ENCODE measurements around the gene SPACA7. TPM values are rescaled to one million over a fixed set of nuclear protein-coding genes. Genes with fewer than 3 reads are reported as not detected.
"Not testable (repeated sequence)": the region's sequence is repeated elsewhere in the genome, so short reads cannot be mapped to it uniquely, and the experiment has no call there.

Gene SPACA7
- total RNA-seq, 2 donors from 2014 or later: not detected

GRCh38 chr13:112392719-112393118 is 16.6 kb downstream of the SPACA7 start:
- no peak for ATAC-seq (ENCODE audit: insufficient number of reproducible peaks, low FRiP score, low read depth)
- H3K27ac ChIP-seq: no peak overlapping the region
- TF ChIP-seq, protein P1, sequence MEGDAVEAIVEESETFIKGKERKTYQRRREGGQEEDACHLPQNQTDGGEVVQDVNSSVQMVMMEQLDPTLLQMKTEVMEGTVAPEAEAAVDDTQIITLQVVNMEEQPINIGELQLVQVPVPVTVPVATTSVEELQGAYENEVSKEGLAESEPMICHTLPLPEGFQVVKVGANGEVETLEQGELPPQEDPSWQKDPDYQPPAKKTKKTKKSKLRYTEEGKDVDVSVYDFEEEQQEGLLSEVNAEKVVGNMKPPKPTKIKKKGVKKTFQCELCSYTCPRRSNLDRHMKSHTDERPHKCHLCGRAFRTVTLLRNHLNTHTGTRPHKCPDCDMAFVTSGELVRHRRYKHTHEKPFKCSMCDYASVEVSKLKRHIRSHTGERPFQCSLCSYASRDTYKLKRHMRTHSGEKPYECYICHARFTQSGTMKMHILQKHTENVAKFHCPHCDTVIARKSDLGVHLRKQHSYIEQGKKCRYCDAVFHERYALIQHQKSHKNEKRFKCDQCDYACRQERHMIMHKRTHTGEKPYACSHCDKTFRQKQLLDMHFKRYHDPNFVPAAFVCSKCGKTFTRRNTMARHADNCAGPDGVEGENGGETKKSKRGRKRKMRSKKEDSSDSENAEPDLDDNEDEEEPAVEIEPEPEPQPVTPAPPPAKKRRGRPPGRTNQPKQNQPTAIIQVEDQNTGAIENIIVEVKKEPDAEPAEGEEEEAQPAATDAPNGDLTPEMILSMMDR (IDR thresholded peaks at IDR 0.05): no peak
- H3K4me1 ChIP-seq (ENCODE audit: control insufficient read depth in 1 of 2, low read depth in 2 of 2): no peaks in the 10 kb centered on the region
- no peaks in the 10 kb centered on the region for H3K36me3 ChIP-seq
- no peak for DNase-seq (ENCODE audit: low spot score)
- no peaks in the 10 kb centered on the region for H3K9me3 ChIP-seq
- no peaks in the 10 kb centered on the region for H3K27me3 ChIP-seq (replicated peaks; ENCODE audit: insufficient read depth)
- no peak overlapping the region for H3K4me3 ChIP-seq

- not testable (repeated sequence) for H3K4me1 ChIP-seq (ENCODE audit: control insufficient read depth in 1 of 2, low read depth in 2 of 2); H3K9me3 ChIP-seq; H3K36me3 ChIP-seq; ATAC-seq (ENCODE audit: insufficient number of reproducible peaks, low FRiP score, low read depth); H3K27me3 ChIP-seq (replicated peaks; ENCODE audit: insufficient read depth); H3K27ac ChIP-seq; DNase-seq (ENCODE audit: low spot score); H3K4me3 ChIP-seq
These were observed 18.9 kb downstream of the SPACA7 start for GRCh38 chr13:112395022-112395421.

DNA sequence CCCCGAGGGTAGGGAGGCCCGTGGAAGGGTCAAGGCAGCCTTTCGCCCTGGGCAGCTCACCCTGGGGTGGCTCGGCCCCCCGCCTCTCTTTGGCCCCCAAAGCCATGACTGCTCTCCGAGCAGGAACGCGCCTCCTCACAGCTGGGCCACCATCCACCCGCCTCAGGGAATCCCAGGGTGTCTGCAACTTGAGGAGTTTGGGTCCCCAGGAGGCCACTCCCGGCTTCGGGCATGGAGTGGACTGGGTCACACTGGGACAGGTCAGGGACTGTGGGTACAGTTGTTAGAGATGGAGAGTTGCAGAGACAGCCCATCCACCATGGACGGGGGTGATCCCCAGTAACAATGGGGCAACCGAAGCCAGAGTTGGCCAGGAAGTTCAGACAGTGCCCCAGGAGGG is 19.8 kb downstream of the SPACA7 start:
- not testable (repeated sequence) for DNase-seq (ENCODE audit: low spot score); H3K27me3 ChIP-seq (replicated peaks; ENCODE audit: insufficient read depth); H3K36me3 ChIP-seq; H3K27ac ChIP-seq; ATAC-seq (ENCODE audit: insufficient number of reproducible peaks, low FRiP score, low read depth); H3K4me1 ChIP-seq (ENCODE audit: control insufficient read depth in 1 of 2, low read depth in 2 of 2); H3K9me3 ChIP-seq; H3K4me3 ChIP-seq

DNA sequence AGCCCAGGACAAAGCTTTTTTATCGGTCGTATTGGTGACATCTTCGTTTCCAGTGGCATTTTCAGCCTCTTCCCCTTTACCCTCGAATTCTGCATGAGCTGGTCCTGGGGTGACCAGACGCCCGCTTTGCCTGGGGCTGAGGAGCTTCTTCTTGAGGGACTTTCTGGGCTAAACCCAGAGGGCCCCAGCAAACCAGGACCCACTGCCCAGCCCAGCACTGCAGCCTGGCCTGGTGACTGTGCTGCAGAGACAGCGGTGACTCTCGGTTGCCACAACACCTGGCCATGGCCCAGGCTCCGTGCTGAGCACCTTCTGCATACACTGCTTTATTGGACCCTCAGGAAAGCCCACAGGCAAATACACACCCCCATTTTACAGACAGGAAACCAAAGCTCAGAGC is 21.0 kb downstream of the SPACA7 start:
- ATAC-seq (ENCODE audit: insufficient number of reproducible peaks, low FRiP score, low read depth) (no peak), DNase-seq (ENCODE audit: low spot score) (no peak)
- no peaks in the 10 kb centered on the region for H3K36me3 ChIP-seq
- H3K9me3 ChIP-seq: no peaks in the 10 kb centered on the region
- TF ChIP-seq, protein P1 (IDR thresholded peaks at IDR 0.05): no peak
- H3K4me3 ChIP-seq: no peak overlapping the region
- no peak overlapping the region for H3K27ac ChIP-seq
- H3K4me1 ChIP-seq (ENCODE audit: control insufficient read depth in 1 of 2, low read depth in 2 of 2): no peaks in the 10 kb centered on the region
- H3K27me3 ChIP-seq (replicated peaks; ENCODE audit: insufficient read depth): no peaks in the 10 kb centered on the region

DNA sequence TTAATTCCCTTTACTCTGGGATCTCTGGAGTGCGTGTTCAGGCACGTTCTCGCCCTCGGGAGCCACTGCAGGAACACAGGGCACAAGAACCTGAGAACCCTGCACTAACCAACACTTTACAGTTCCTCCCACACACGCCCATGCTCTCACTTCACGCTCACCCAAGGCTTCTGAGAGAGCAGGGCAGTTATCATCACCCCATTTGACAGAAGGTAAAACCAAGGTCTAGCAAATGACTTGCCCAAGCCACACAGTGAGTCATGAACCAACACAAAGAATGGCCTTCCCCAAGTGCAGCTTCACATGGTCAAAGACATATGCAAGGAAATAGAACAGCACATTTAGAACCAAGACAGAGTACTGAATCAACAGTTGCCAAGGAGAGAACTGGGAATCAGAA is 22.2 kb downstream of the SPACA7 start:
- not testable (repeated sequence) for ATAC-seq (ENCODE audit: insufficient number of reproducible peaks, low FRiP score, low read depth); H3K9me3 ChIP-seq; DNase-seq (ENCODE audit: low spot score); H3K36me3 ChIP-seq; H3K4me3 ChIP-seq; H3K4me1 ChIP-seq (ENCODE audit: control insufficient read depth in 1 of 2, low read depth in 2 of 2); H3K27ac ChIP-seq; H3K27me3 ChIP-seq (replicated peaks; ENCODE audit: insufficient read depth)

DNA sequence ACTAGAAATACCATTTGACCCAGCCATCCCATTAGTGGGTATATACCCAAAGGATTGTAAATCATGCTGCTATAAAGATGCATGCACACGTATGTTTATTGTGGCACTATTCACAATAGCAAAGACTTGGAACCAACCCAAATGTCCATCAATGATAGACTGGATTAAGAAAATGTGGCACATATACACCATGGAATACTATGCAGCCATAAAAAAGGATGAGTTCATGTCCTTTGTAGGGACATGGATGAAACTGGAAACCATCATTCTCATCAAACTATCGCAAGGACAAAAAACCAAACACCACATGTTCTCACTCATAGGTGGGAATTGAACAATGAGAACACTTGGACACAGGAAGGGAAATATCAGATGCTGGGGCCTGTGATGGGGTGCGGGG is 33.7 kb downstream of the SPACA7 start:
- not testable (repeated sequence) for DNase-seq (ENCODE audit: low spot score); H3K27me3 ChIP-seq (replicated peaks; ENCODE audit: insufficient read depth); ATAC-seq (ENCODE audit: insufficient number of reproducible peaks, low FRiP score, low read depth); H3K4me3 ChIP-seq; H3K36me3 ChIP-seq; H3K27ac ChIP-seq; H3K4me1 ChIP-seq (ENCODE audit: control insufficient read depth in 1 of 2, low read depth in 2 of 2); H3K9me3 ChIP-seq

DNA sequence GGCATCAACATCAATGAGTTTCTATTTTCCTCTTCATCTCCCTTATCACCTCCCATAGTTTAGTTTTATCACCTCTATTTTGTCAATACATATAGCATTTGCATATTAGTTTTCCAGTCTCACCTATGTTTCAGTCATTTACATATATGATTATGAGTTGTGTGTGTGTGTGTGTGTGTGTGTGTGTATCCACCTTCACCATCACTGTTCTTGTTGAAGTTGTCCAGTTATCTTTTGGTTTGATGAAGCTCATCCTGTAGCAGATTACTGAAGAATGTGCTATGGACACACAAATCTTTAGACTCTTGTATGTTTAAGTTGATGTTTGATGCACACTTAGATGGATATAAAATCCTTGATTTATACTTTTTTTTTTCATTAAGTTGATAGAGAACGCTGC is 40.5 kb downstream of the SPACA7 start:
- H3K9me3 ChIP-seq: peaks cover 17% of the 10 kb centered on the region

More for the DNA sequence above, 40.5 kb downstream of the SPACA7 start:
- Histone ChIP-seq H3K27ac (no peak overlapping the region), H3K4me3 (no peak overlapping the region), H3K36me3 (no peaks in the 10 kb centered on the region), H3K4me1 (ENCODE audit: control insufficient read depth in 1 of 2, low read depth in 2 of 2) (no peaks in the 10 kb centered on the region), H3K27me3 (replicated peaks; ENCODE audit: insufficient read depth) (no peaks in the 10 kb centered on the region)
- ATAC-seq (ENCODE audit: insufficient number of reproducible peaks, low FRiP score, low read depth) (no peak), DNase-seq (ENCODE audit: low spot score) (no peak)
- TF ChIP-seq, protein P1 (IDR thresholded peaks at IDR 0.05): no peak

All from thoracic aorta (tissue), 2 donors.